Endodermal cell (in vitro differentiated cells): ENCODE results near the gene SAMD11. TPM values are rescaled to one million over a fixed set of nuclear protein-coding genes. Genes with fewer than 3 reads are reported as not detected.
"Not testable (repeated sequence)": the region's sequence is repeated elsewhere in the genome, so short reads cannot be mapped to it uniquely, and the experiment has no call there.

ENCODE experiments used
- DNase-seq: peaks from one replicate; pipeline ENCODE4 v3.0.0-alpha.2; 2017
- H3K27ac ChIP-seq: 2 replicates; pipeline ENCODE4 v1.5.1; 2013; ENCODE audit warnings: mild to moderate bottlenecking, low read depth, low read length, moderate library complexity
- H3K27me3 ChIP-seq: 2 replicates; pipeline ENCODE4 v1.6.1; 2013; ENCODE audit warnings: mild to moderate bottlenecking, low read length, moderate library complexity; ENCODE audit not compliant: insufficient read depth, control insufficient read depth, poor library complexity, severe bottlenecking
- H3K36me3 ChIP-seq: 2 replicates; pipeline ENCODE4 v1.7.0; 2013; ENCODE audit warnings: mild to moderate bottlenecking, low read length, moderate library complexity; ENCODE audit not compliant: control insufficient read depth, insufficient read depth
- H3K4me1 ChIP-seq: one replicate; pipeline ENCODE4 v1.7.0; 2013; ENCODE audit warnings: low read length; ENCODE audit not compliant: control insufficient read depth, insufficient read depth
- H3K4me3 ChIP-seq: 2 replicates; pipeline ENCODE4 v1.5.1; 2013; ENCODE audit warnings: mild to moderate bottlenecking, low read length, moderate library complexity
- H3K9ac ChIP-seq: 2 replicates; pipeline ENCODE4 v1.6.1; 2013; ENCODE audit warnings: mild to moderate bottlenecking, low read length, moderate library complexity; ENCODE audit not compliant: poor library complexity, severe bottlenecking; ENCODE audit errors: extremely low read depth
- H3K9me3 ChIP-seq: 2 replicates; pipeline ENCODE4 v1.6.1; 2013; ENCODE audit warnings: mild to moderate bottlenecking, low read length, moderate library complexity; ENCODE audit not compliant: control insufficient read depth
- H3K27ac Mint-ChIP-seq: 2 replicates; pipeline ENCODE4 v1.8.0; 2020; ENCODE audit warnings: mixed read lengths
- H3K27me3 Mint-ChIP-seq: 2 replicates; pipeline ENCODE4 v1.8.0; 2021; ENCODE audit warnings: mild to moderate bottlenecking, mixed read lengths; ENCODE audit not compliant: insufficient read depth
- H3K36me3 Mint-ChIP-seq: 2 replicates; pipeline ENCODE4 v1.8.0; 2020; ENCODE audit warnings: low read depth, mixed read lengths
- H3K4me1 Mint-ChIP-seq: 2 replicates; pipeline ENCODE4 v1.8.0; 2020; ENCODE audit warnings: mixed read lengths
- H3K4me3 Mint-ChIP-seq: 2 replicates; pipeline ENCODE4 v1.8.0; 2020; ENCODE audit warnings: mild to moderate bottlenecking, moderate library complexity, mixed read lengths
- H3K9me3 Mint-ChIP-seq: 2 replicates; pipeline ENCODE4 v1.8.0; 2020; ENCODE audit warnings: mild to moderate bottlenecking, mixed read lengths
- CTCF ChIP-seq: fragments of 200-600 bp; sonication (generic); conservative IDR thresholded peaks from 2 replicates; pipeline ENCODE4 v1.5.0; 2021; ENCODE audit warnings: antibody characterized with exemption, mild to moderate bottlenecking
- WGBS, 2 experiments: methylation state at CpG; one replicate each; pipeline versions ENCODE4 v1.1.5 to v1.1.7; 2013; ENCODE audit warnings: missing lambda C conversion rate in 2 of 2, mixed read lengths in 1 of 2; ENCODE audit not compliant: insufficient coverage in 1 of 2, insufficient read length in 1 of 2; 5-methylcytosine and 5-hydroxymethylcytosine counted together
- total RNA-seq, 2 donors: library from RNA; stranded (reverse); fragmentation: NEBNext Ultra II Directional in 1 of 2; extraction: Animal tissue kit (Norgen Biotek cat#: 25700) in 1 of 2; gene quantifications; 2 replicates in 1 of 2; 3 replicates in 1 of 2; pipeline ENCODE4 v1.2.1, GENCODE V29; 2021

The SAMD11 gene
- total RNA-seq, 2 donors from 2014 or later = 152 to 156 TPM

DNA sequence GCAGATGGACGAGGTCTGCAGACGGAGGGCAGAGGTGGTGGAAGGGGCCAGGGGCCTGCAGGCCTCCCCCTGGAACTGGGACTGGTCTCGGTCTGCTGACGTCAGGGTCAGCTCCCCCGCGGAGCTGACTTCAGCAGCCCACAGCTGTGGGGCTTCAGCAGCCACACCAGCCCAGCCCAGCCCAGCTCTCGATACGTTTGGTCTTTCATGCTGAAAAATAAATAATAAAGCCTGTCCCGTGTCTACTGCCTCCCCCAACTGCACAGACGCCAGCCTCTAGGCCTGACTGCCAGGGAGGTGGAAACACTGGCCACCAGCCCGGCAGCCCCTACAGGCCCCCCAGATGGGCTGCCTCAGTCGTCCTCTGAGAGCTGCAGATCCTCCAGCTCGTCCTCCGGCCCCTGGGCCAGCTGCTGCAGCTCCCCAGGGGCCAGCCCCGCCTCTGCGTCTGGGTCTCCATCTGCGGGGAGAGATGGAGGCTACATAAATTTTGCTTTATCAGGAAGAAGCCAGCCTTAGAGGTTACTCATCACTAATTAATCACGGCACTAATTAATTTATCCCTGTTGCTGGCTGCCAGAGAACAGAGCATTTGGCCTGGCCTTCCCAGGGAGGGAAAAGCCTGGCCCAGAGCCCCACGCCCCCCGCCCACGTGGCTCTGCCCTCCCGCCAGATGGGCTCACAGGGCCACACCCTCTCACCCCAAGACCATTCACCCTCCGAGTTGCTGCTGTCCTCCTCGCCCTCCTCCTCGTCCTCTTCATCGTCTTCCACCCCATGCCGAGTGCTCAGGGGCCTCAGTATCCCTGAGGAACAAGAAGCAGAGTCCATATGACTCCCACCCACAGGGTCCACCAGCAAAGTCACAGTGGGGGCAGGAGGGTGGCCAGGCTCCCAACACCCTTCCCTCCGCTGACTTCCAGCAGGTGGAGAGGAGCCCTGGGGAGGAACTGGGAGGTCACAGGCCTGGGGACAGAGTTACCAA is 20.9 kb downstream of the SAMD11 start:
- DNase-seq = no peak
- H3K36me3 Mint-ChIP-seq = peaks cover 34% of the 10 kb centered on the region
- no peak for TF ChIP-seq CTCF
- peaks cover 7% of the 10 kb centered on the region for H3K27me3 Mint-ChIP-seq
- Histone ChIP-seq H3K27me3 (peaks cover 7% of the 10 kb centered on the region), H3K4me1 (peaks cover 9% of the 10 kb centered on the region), H3K9ac (no peak overlapping the region), H3K36me3 (peaks cover 21% of the 10 kb centered on the region), H3K27ac (peak overlapping the region; percentile 66), H3K9me3 (no peaks in the 10 kb centered on the region), H3K4me3 (no peak overlapping the region)
- H3K4me1 Mint-ChIP-seq = peaks cover 4% of the 10 kb centered on the region
- H3K27ac Mint-ChIP-seq = peak overlapping the region; percentile 64
- H3K9me3 Mint-ChIP-seq = no peaks in the 10 kb centered on the region
- peak overlapping the region; percentile 76 for H3K4me3 Mint-ChIP-seq
- WGBS, 2 experiments = 79 to 85% methylated on average over 9 to 28 of the region's 28 CpGs

GRCh38 chr1:945688-946556 is 22.2 kb downstream of the SAMD11 start:
- H3K9me3 Mint-ChIP-seq = no peaks in the 10 kb centered on the region
- peak overlapping the region; percentile 44 for H3K27ac Mint-ChIP-seq
- DNase-seq = no peak
- H3K36me3 ChIP-seq = peaks cover 33% of the 10 kb centered on the region
- no peak overlapping the region for H3K4me3 ChIP-seq
- 94 to 97% methylated on average over 18 to 29 of the region's 29 CpGs for WGBS, 2 experiments
- H3K4me1 ChIP-seq = peaks cover under 1% of the 10 kb centered on the region
- H3K4me1 Mint-ChIP-seq = peaks cover 4% of the 10 kb centered on the region
- H3K4me3 Mint-ChIP-seq = no peak overlapping the region
- no peaks in the 10 kb centered on the region for H3K9me3 ChIP-seq
- no peak overlapping the region for H3K27ac ChIP-seq
- peaks cover 46% of the 10 kb centered on the region for H3K36me3 Mint-ChIP-seq
- peaks cover 2% of the 10 kb centered on the region for H3K27me3 Mint-ChIP-seq
- no peak for TF ChIP-seq CTCF
- H3K27me3 ChIP-seq = peaks cover 4% of the 10 kb centered on the region
- H3K9ac ChIP-seq = no peak overlapping the region

- not testable (repeated sequence) for H3K27me3 Mint-ChIP-seq, H3K9ac ChIP-seq, H3K4me3 ChIP-seq, H3K4me3 Mint-ChIP-seq, H3K4me1 ChIP-seq, H3K27ac Mint-ChIP-seq, H3K9me3 ChIP-seq, H3K27me3 ChIP-seq, H3K27ac ChIP-seq, DNase-seq, H3K9me3 Mint-ChIP-seq, H3K4me1 Mint-ChIP-seq
- H3K36me3 ChIP-seq = peaks cover 40% of the 10 kb centered on the region
- WGBS, 2 experiments = 94 to 96% methylated on average over 5 to 13 of the region's 13 CpGs
- H3K36me3 Mint-ChIP-seq = peaks cover 53% of the 10 kb centered on the region
These were observed 23.1 kb downstream of the SAMD11 start for GRCh38 chr1:946811-947210.
